WTC11 (cell line): ENCODE data around the gene TEAD1.

ENCODE experiments used
- ATF1 ChIP-seq: sonication (generic); formaldehyde crosslinking; IDR thresholded peaks from 2 replicates; pipeline ENCODE4 v1.8.1; 2023; ENCODE audit warnings: mild to moderate bottlenecking, moderate library complexity, missing genetic modification reagents
- CREB1 ChIP-seq: sonication (generic); formaldehyde crosslinking; IDR thresholded peaks from 2 replicates; pipeline ENCODE4 v1.8.0; 2023; ENCODE audit warnings: mild to moderate bottlenecking, missing genetic modification reagents
- ESRRA ChIP-seq: sonication (generic); formaldehyde crosslinking; IDR thresholded peaks from 2 replicates; pipeline ENCODE4 v1.8.1; 2022; ENCODE audit warnings: mild to moderate bottlenecking, missing genetic modification reagents, borderline replicate concordance
- FOXJ3 ChIP-seq: sonication (generic); formaldehyde crosslinking; IDR thresholded peaks from 2 replicates; pipeline ENCODE4 v1.9.0; 2021; ENCODE audit warnings: missing genetic modification reagents, mild to moderate bottlenecking, borderline replicate concordance
- MXD4 ChIP-seq: fragments of 250-450 bp; sonication (Bioruptor Pico); IDR thresholded peaks from 2 replicates; pipeline ENCODE4 v1.8.0; 2021; ENCODE audit warnings: mild to moderate bottlenecking, moderate library complexity, borderline replicate concordance
- NFE2L1 ChIP-seq: sonication (generic); formaldehyde crosslinking; IDR thresholded peaks from 2 replicates; pipeline ENCODE4 v1.8.1; 2023; ENCODE audit warnings: missing genetic modification reagents
- SMAD4 ChIP-seq: sonication (generic); formaldehyde crosslinking; IDR thresholded peaks from 2 replicates; pipeline ENCODE4 v1.8.0; 2022; ENCODE audit warnings: mild to moderate bottlenecking, missing genetic modification reagents
- ZNF138 ChIP-seq: sonication (generic); formaldehyde crosslinking; conservative IDR thresholded peaks from 2 replicates; pipeline ENCODE4 v1.8.1; 2022; ENCODE audit warnings: mild to moderate bottlenecking, moderate library complexity, missing genetic modification reagents
- TF ChIP-seq, protein P1 (sequence below): fragments of 200-600 bp; IDR thresholded peaks from 2 replicates; pipeline ENCODE4 v1.8.0; 2022; ENCODE audit warnings: antibody characterized with exemption
- TF ChIP-seq, protein P2 (sequence below): sonication (generic); formaldehyde crosslinking; IDR thresholded peaks from 2 replicates; pipeline ENCODE4 v1.8.0; 2022; ENCODE audit warnings: mild to moderate bottlenecking, missing genetic modification reagents
- TF ChIP-seq, protein P3 (sequence below): sonication (generic); formaldehyde crosslinking; IDR thresholded peaks from 2 replicates; pipeline ENCODE4 v1.8.1; 2023; ENCODE audit warnings: mild to moderate bottlenecking, moderate library complexity, missing genetic modification reagents
- TF ChIP-seq, protein P4 (sequence below): sonication (generic); formaldehyde crosslinking; IDR thresholded peaks from 2 replicates; pipeline ENCODE4 v1.8.0; 2022; ENCODE audit warnings: mild to moderate bottlenecking, missing genetic modification reagents
- TF ChIP-seq, protein P5 (sequence below): sonication (generic); formaldehyde crosslinking; IDR thresholded peaks from 2 replicates; pipeline ENCODE4 v1.8.1; 2023; ENCODE audit warnings: mild to moderate bottlenecking, missing genetic modification reagents

DNA sequence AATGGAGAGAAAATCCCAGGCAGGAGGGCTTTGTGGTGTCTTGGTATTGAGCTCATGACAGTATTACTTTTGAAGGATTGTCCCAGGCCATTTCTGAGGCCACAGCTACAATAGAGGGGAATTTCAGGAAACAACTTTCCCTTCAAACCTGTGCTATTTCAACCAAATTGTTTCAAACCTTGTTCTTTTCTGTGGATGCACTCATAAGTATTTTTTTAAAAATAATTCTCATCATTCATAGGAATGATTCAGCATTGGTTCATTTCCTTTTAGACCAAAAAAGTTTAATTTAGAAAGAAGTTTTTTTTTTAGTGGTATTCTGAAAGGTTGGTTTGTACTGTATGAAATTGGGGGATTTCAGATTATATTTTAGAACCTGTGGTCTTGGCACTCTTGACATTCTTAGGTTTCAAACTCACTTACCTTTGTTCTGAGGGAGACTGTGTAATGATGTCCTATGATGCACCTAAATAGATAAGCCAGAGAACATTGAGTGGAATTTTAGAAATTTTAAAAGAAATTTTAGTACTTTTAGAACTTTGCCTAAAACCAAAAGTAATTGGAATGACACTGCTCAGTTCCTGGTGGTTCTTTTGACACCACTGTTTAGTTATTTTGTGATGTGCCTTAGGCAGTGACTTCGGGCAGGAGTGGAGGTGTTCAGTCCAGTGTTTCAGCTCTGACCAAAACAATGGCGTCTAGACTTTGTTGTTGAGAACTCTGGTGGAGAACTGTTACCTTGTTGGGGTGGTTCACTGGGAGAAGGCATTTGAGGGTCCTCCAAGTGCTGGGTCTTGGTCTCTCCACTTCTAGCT lies 12.2 kb downstream of the TEAD1 start:
- TF ChIP-seq, protein P1, sequence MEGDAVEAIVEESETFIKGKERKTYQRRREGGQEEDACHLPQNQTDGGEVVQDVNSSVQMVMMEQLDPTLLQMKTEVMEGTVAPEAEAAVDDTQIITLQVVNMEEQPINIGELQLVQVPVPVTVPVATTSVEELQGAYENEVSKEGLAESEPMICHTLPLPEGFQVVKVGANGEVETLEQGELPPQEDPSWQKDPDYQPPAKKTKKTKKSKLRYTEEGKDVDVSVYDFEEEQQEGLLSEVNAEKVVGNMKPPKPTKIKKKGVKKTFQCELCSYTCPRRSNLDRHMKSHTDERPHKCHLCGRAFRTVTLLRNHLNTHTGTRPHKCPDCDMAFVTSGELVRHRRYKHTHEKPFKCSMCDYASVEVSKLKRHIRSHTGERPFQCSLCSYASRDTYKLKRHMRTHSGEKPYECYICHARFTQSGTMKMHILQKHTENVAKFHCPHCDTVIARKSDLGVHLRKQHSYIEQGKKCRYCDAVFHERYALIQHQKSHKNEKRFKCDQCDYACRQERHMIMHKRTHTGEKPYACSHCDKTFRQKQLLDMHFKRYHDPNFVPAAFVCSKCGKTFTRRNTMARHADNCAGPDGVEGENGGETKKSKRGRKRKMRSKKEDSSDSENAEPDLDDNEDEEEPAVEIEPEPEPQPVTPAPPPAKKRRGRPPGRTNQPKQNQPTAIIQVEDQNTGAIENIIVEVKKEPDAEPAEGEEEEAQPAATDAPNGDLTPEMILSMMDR: no peak
- TF ChIP-seq FOXJ3 (CRISPR knock-in tag) (no peak), SMAD4 (CRISPR knock-in tag) (no peak), ATF1 (CRISPR knock-in tag) (no peak), CREB1 (CRISPR knock-in tag) (no peak), ESRRA (CRISPR knock-in tag) (no peak), MXD4 (CRISPR knock-in tag) (no peak), NFE2L1 (CRISPR knock-in tag) (no peak), ZNF138 (CRISPR knock-in tag) (no peak)
- TF ChIP-seq, protein P2, sequence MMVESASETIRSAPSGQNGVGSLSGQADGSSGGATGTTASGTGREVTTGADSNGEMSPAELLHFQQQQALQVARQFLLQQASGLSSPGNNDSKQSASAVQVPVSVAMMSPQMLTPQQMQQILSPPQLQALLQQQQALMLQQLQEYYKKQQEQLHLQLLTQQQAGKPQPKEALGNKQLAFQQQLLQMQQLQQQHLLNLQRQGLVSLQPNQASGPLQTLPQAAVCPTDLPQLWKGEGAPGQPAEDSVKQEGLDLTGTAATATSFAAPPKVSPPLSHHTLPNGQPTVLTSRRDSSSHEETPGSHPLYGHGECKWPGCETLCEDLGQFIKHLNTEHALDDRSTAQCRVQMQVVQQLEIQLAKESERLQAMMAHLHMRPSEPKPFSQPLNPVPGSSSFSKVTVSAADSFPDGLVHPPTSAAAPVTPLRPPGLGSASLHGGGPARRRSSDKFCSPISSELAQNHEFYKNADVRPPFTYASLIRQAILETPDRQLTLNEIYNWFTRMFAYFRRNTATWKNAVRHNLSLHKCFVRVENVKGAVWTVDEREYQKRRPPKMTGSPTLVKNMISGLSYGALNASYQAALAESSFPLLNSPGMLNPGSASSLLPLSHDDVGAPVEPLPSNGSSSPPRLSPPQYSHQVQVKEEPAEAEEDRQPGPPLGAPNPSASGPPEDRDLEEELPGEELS: no peak
- TF ChIP-seq, protein P3, sequence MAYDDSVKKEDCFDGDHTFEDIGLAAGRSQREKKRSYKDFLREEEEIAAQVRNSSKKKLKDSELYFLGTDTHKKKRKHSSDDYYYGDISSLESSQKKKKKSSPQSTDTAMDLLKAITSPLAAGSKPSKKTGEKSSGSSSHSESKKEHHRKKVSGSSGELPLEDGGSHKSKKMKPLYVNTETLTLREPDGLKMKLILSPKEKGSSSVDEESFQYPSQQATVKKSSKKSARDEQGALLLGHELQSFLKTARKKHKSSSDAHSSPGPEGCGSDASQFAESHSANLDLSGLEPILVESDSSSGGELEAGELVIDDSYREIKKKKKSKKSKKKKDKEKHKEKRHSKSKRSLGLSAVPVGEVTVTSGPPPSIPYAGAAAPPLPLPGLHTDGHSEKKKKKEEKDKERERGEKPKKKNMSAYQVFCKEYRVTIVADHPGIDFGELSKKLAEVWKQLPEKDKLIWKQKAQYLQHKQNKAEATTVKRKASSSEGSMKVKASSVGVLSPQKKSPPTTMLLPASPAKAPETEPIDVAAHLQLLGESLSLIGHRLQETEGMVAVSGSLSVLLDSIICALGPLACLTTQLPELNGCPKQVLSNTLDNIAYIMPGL: no peak
- TF ChIP-seq, protein P4, sequence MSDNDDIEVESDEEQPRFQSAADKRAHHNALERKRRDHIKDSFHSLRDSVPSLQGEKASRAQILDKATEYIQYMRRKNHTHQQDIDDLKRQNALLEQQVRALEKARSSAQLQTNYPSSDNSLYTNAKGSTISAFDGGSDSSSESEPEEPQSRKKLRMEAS (CRISPR knock-in tag): no peak
- TF ChIP-seq, protein P5, sequence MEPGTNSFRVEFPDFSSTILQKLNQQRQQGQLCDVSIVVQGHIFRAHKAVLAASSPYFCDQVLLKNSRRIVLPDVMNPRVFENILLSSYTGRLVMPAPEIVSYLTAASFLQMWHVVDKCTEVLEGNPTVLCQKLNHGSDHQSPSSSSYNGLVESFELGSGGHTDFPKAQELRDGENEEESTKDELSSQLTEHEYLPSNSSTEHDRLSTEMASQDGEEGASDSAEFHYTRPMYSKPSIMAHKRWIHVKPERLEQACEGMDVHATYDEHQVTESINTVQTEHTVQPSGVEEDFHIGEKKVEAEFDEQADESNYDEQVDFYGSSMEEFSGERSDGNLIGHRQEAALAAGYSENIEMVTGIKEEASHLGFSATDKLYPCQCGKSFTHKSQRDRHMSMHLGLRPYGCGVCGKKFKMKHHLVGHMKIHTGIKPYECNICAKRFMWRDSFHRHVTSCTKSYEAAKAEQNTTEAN (CRISPR knock-in tag): no peak
